Suprapubic skin (tissue), 4 donors: ENCODE results near the gene FRMD1. TPM values are rescaled to one million over a fixed set of nuclear protein-coding genes. Genes with fewer than 3 reads are reported as not detected.

ENCODE experiments used
- DNase-seq, 2 donors: peaks; one replicate each; pipeline ENCODE4 v3.0.0-alpha.2; 2019; ENCODE audit warnings: low spot score in 2 of 2
- H3K27ac ChIP-seq: fragments of 200-600 bp; sonication (generic); one replicate; pipeline ENCODE4 v1.5.1; 2019
- H3K27me3 ChIP-seq: fragments of 200-600 bp; sonication (generic); one replicate; pipeline ENCODE4 v1.5.1; 2019
- H3K36me3 ChIP-seq: fragments of 200-600 bp; sonication (generic); one replicate; pipeline ENCODE4 v1.5.1; 2019
- H3K4me1 ChIP-seq: fragments of 200-600 bp; sonication (generic); one replicate; pipeline ENCODE4 v1.5.1; 2019
- H3K4me3 ChIP-seq: fragments of 200-600 bp; sonication (generic); one replicate; pipeline ENCODE4 v1.5.1; 2019; ENCODE audit warnings: mild to moderate bottlenecking
- H3K9me3 ChIP-seq: fragments of 200-600 bp; sonication (generic); one replicate; pipeline ENCODE4 v1.5.1; 2019
- EP300 ChIP-seq: sonication (generic); formaldehyde crosslinking; IDR thresholded peaks from one replicate; pipeline ENCODE4 v1.6.1; 2017; ENCODE audit warnings: antibody characterized with exemption
- POLR2A ChIP-seq, 2 donors: fragments of 450-650 bp; IDR thresholded peaks; one replicate each; pipeline ENCODE4 v1.6.1; 2017; ENCODE audit warnings: antibody characterized with exemption in 2 of 2, mild to moderate bottlenecking in 2 of 2, moderate library complexity in 2 of 2
- POLR2AphosphoS5 ChIP-seq, 3 donors: sonication (generic); formaldehyde crosslinking; IDR thresholded peaks; one replicate each; pipeline ENCODE4 v1.6.1; 2017; ENCODE audit warnings: antibody characterized with exemption in 3 of 3
- WGBS: methylation state at CpG from one replicate; pipeline ENCODE4 v1.1.5; 2018; 5-methylcytosine and 5-hydroxymethylcytosine counted together
- total RNA-seq, 4 donors: library from RNA; depleted of rRNA; stranded (reverse); fragments of >200 nt; gene quantifications; one replicate each; pipeline ENCODE4 v1.1.0, GENCODE V29; 2016
- TF ChIP-seq, protein P1 (sequence below), 2 donors: fragments of 200-600 bp in 1 of 2; fragments of 450-650 bp in 1 of 2; sonication (generic) in 1 of 2; IDR thresholded peaks; one replicate each; pipeline ENCODE4 v1.5.1; 2016 to 2019; ENCODE audit warnings: antibody characterized with exemption in 2 of 2, mild to moderate bottlenecking in 1 of 2, moderate library complexity in 1 of 2

FRMD1 gene
- total RNA-seq, 4 donors from 2014 or later = 0.64 to 2.6 (median 1.5) TPM

DNA sequence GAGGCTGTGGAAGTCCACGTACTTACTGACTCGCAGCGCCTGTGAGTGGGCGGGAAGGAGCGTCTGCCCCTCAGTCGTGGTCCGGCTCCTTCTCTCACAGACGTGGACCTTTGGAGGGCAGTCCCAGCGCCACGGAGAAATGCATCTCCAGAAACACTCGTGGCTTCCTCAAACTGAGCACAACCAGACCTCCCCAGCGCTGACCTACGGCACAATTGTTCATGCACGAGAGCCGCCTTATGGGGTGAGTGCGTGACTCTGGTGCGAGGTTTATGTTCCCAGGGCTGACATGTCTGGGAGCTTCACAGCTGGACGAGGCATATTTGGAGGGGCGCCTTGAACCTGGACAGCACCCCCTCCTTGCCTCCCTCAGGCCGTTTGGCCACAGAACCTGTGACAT lies 29.7 kb downstream of the FRMD1 start:
- WGBS = 94% methylated on average over 8 of the region's 20 CpGs

GRCh38 chr6:168048724-168049025 lies 30.3 kb downstream of the FRMD1 start:
- Histone ChIP-seq H3K27me3 (no peaks in the 10 kb centered on the region), H3K4me3 (no peak overlapping the region), H3K36me3 (no peaks in the 10 kb centered on the region), H3K9me3 (no peaks in the 10 kb centered on the region), H3K27ac (no peak overlapping the region), H3K4me1 (peaks cover 9% of the 10 kb centered on the region)
- TF ChIP-seq POLR2AphosphoS5 (IDR thresholded peaks at IDR 0.05) = no peak
- TF ChIP-seq, protein P1, sequence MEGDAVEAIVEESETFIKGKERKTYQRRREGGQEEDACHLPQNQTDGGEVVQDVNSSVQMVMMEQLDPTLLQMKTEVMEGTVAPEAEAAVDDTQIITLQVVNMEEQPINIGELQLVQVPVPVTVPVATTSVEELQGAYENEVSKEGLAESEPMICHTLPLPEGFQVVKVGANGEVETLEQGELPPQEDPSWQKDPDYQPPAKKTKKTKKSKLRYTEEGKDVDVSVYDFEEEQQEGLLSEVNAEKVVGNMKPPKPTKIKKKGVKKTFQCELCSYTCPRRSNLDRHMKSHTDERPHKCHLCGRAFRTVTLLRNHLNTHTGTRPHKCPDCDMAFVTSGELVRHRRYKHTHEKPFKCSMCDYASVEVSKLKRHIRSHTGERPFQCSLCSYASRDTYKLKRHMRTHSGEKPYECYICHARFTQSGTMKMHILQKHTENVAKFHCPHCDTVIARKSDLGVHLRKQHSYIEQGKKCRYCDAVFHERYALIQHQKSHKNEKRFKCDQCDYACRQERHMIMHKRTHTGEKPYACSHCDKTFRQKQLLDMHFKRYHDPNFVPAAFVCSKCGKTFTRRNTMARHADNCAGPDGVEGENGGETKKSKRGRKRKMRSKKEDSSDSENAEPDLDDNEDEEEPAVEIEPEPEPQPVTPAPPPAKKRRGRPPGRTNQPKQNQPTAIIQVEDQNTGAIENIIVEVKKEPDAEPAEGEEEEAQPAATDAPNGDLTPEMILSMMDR (IDR thresholded peaks at IDR 0.05) = no peak
- no peak for TF ChIP-seq POLR2A (IDR thresholded peaks at IDR 0.05)
- no peak for TF ChIP-seq EP300
- WGBS = 92% methylated on average over 8 of the region's 10 CpGs
- DNase-seq = no peak

More for the DNA sequence above, 29.7 kb downstream of the FRMD1 start:
- H3K4me3 ChIP-seq = no peak overlapping the region
- H3K27ac ChIP-seq = no peak overlapping the region
- H3K36me3 ChIP-seq = no peaks in the 10 kb centered on the region
- H3K4me1 ChIP-seq = peaks cover 9% of the 10 kb centered on the region
- peak in 1 of 2 donors; percentile 54 for DNase-seq
- H3K27me3 ChIP-seq = no peaks in the 10 kb centered on the region
- H3K9me3 ChIP-seq = no peaks in the 10 kb centered on the region
- TF ChIP-seq, protein P1 (IDR thresholded peaks at IDR 0.05) = no peak
- no peak for TF ChIP-seq POLR2AphosphoS5 (IDR thresholded peaks at IDR 0.05)
- no peak for TF ChIP-seq EP300
- no peak for TF ChIP-seq POLR2A (IDR thresholded peaks at IDR 0.05)

DNA sequence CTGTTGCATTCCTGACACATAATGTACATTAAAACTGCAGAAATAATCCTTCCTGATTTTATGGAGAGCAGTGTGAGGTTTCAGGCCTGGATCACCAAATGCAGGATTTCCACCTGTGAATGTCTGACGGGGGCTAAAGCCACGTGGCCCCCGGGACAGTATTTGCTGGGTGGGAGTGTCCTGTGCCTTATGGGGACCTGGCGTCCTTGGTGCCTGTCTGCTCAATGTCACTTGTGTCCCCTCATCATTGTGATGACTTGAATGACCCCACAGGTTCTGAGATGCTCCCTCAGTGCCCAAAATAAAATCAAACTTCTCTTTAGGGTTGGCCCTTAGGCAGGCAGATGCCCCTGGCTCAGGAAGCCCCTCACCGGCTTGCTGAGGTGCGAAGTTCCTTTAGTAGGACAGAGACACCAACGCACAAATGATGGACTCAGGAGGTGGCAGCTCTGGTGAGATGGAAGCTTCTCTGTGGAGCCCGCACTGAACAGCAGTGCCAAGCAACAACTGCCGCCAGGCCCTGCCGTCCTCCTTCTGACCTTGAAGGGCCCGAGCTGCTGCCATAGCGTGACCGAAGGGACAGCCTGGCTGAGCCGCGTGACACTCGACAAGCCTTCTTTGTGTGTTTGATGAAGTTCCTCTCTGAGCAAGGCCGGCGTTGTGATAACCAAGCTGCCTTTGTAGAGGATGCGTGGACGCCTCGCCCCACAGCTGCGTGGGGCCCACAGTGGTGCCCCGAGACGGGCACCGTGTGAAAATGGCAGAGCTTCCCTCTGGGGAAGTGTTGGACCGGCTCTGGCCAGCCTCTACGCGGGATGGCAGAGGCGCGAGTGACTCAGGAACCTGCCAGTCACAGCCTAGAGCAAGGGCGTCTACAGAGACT lies 30.9 kb downstream of the FRMD1 start:
- no peak overlapping the region for H3K4me3 ChIP-seq
- peaks cover 9% of the 10 kb centered on the region for H3K4me1 ChIP-seq
- 78% methylated on average over 12 of the region's 31 CpGs for WGBS
- no peak for TF ChIP-seq POLR2A (IDR thresholded peaks at IDR 0.05)
- TF ChIP-seq POLR2AphosphoS5 (IDR thresholded peaks at IDR 0.05) = no peak
- no peak for TF ChIP-seq EP300
- TF ChIP-seq, protein P1 (IDR thresholded peaks at IDR 0.05) = no peak
- no peaks in the 10 kb centered on the region for H3K36me3 ChIP-seq
- no peak overlapping the region for H3K27ac ChIP-seq
- no peaks in the 10 kb centered on the region for H3K27me3 ChIP-seq
- peak in 1 of 2 donors; percentile 64 for DNase-seq
- no peaks in the 10 kb centered on the region for H3K9me3 ChIP-seq

- H3K9me3 ChIP-seq = no peaks in the 10 kb centered on the region
- peaks cover 9% of the 10 kb centered on the region for H3K4me1 ChIP-seq
- TF ChIP-seq POLR2A (IDR thresholded peaks at IDR 0.05) (no peak), EP300 (no peak), POLR2AphosphoS5 (IDR thresholded peaks at IDR 0.05) (no peak)
- TF ChIP-seq, protein P1 (IDR thresholded peaks at IDR 0.05) = no peak
- DNase-seq = no peak
- no peaks in the 10 kb centered on the region for H3K36me3 ChIP-seq
- WGBS = 92% methylated on average over 3 of the region's 3 CpGs
- no peak overlapping the region for H3K27ac ChIP-seq
- H3K4me3 ChIP-seq = no peak overlapping the region
- H3K27me3 ChIP-seq = no peaks in the 10 kb centered on the region
Measured at GRCh38 chr6:168046696-168047095, 32.3 kb downstream of the FRMD1 start.

DNA sequence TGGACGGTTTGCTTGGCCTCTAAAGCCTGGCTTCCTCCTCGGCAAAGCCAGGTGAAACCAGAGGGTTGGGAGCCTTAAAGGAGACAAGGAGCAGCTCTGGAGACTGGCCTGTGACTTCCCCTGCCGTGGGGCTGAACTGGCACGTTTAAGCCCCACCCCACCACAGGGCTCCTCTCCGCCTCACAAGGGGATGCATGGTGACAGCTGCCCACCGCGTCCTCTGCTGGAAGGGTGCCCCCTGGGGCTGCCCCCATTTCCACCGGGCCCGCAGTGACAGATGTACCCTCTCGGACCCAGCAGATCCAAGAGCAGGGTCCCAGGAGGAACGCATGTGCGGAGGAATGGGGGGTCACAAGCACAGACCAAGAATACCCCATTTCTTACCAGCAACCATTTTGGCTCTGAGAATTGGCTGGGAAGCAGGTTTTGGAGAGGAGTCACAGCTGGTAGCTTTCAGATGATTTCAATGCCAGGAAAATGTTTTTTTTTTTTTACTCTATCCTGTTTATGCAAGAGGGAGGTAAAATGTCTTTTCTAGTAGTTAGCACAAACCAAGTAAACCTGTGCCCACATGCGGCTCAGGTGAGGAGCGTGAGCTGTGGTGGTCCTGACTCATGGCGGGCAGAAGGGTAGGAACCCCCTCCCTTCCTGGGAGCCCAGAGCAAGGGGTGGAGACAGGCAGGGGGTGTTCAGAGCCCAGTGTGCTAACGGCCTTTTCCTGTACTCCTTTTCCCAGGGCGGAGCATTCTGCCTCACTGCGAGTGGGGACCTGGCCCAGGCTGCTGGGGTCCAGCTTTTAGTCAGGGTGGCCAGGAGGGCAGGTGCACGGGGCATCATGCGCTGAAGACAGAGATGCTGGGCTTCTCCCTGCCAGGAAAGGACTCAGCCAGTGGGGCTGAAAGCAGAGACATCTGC lies 33.0 kb downstream of the FRMD1 start:
- H3K27me3 ChIP-seq = no peaks in the 10 kb centered on the region
- peaks cover 9% of the 10 kb centered on the region for H3K4me1 ChIP-seq
- DNase-seq = peak in 1 of 2 donors; percentile 55
- H3K4me3 ChIP-seq = no peak overlapping the region
- no peaks in the 10 kb centered on the region for H3K36me3 ChIP-seq
- TF ChIP-seq, protein P1 (IDR thresholded peaks at IDR 0.05) = no peak
- TF ChIP-seq POLR2AphosphoS5 (IDR thresholded peaks at IDR 0.05) (no peak), EP300 (no peak), POLR2A (IDR thresholded peaks at IDR 0.05) (no peak)
- no peaks in the 10 kb centered on the region for H3K9me3 ChIP-seq
- WGBS = 57% methylated on average over 15 of the region's 20 CpGs
- no peak overlapping the region for H3K27ac ChIP-seq
